Pancreas (tissue), 10 donors: ENCODE results near the gene KIAA1671. TPM values are rescaled to one million over a fixed set of nuclear protein-coding genes. Genes with fewer than 3 reads are reported as not detected.

Experiments
- ATAC-seq, 4 donors: fragments of 200-7000 bp; cut with Tn5 transposase; one replicate each; pipeline versions ENCODE4 v1.8.0 to v1.9.1; 2020; ENCODE audit warnings: mild to moderate bottlenecking in 4 of 4, moderate library complexity in 4 of 4
- DNase-seq, 6 donors: peaks; one replicate each; pipeline ENCODE4 v3.0.0-alpha.2; 2020
- FAIRE-seq: peaks from 2 replicates; lab custom pipeline; 2012; peaks lifted over from hg19 to GRCh38; lab: Jason Lieb, UNC
- H3K27ac ChIP-seq, 4 donors: fragments of 200-600 bp; sonication (generic); 1 replicate in 3 of 4; 2 replicates in 1 of 4; pipeline versions ENCODE4 v1.5.0 to v1.8.0; 2020
- H3K27me3 ChIP-seq, 4 donors: fragments of 200-600 bp; one replicate each; pipeline ENCODE4 v1.8.0; 2021
- H3K36me3 ChIP-seq, 3 donors: fragments of 200-600 bp; sonication (generic) in 1 of 3; one replicate each; pipeline versions ENCODE4 v1.5.0 to v1.8.0; 2020 to 2021
- H3K4me1 ChIP-seq, 3 donors: fragments of 200-600 bp; one replicate each; pipeline ENCODE4 v1.8.0; 2021
- H3K4me3 ChIP-seq, 4 donors: fragments of 200-600 bp; sonication (generic) in 2 of 4; one replicate each; pipeline versions ENCODE4 v1.5.0 to v1.8.0; 2020 to 2021
- H3K9me3 ChIP-seq, 4 donors: fragments of 200-600 bp; one replicate each; pipeline ENCODE4 v1.8.0; 2021
- CTCF ChIP-seq, 4 donors: fragments of 200-600 bp; sonication (generic) in 3 of 4; IDR thresholded peaks; one replicate each; pipeline versions ENCODE4 v1.5.0 to v1.8.0; 2021; ENCODE audit warnings: antibody characterized with exemption in 4 of 4
- WGBS, 2 donors: extraction: QIAGEN DNeasy Blood & Tissue Kit; methylation state at CpG; one replicate each; pipeline ENCODE4 v1.1.7; 2013; 5-methylcytosine and 5-hydroxymethylcytosine counted together
- intact Hi-C, 3 donors: fragments of 100-400 bp; cut with DNase I; formaldehyde crosslinking; loops; one replicate each; pipeline versions ENCODE4 v1.11.1 to v1.14.2; 2022
- polyA plus RNA-seq, 2 donors: library from polyadenylated mRNA; stranded (reverse); fragments of 200-250 nt; gene quantifications; one replicate each; pipeline ENCODE4 v1.2.3, GENCODE V29; 2013
- total RNA-seq, 6 donors: library from RNA; stranded (reverse); fragmentation: NEBNext Ultra II Directional in 4 of 6; extraction: Animal tissue kit (Norgen Biotek cat#: 25700) in 4 of 6; gene quantifications; one replicate each; pipeline versions ENCODE4 v1.2.1 to v1.2.4, GENCODE V29; 2021 to 2023
- donor health status: healthy with polysubstance abuse.
- donor health status: DM: no; HTN: no; CAD: no; lungs with moderate emphysema.
- donor health status: DM: no; HTN: no; CAD: no.
- donor health status: control.
- donor health status: control.
- donor health status: Bipolar disorder and iron deficiency.
- donor health status: DM: yes; HTN: yes; CAD: no.
- donor health status: DM: no; HTN: no; CAD: no.
- donor health status: DM: no; HTN: no; CAD: no.
- donor health status: DM: yes; HTN: yes; CAD: no.

Gene KIAA1671
- total and polyA plus RNA-seq, 8 donors = 8.3 to 28.8 (median 19.0) TPM

GRCh38 chr22:25091458-25091857, 138.9 kb downstream of the KIAA1671 start:
- FAIRE-seq (no peak), ATAC-seq (no peak), DNase-seq (no peak)
- TF ChIP-seq CTCF (IDR thresholded peaks at IDR 0.05) = no peak
- no peaks in the 10 kb centered on the region for H3K27me3 ChIP-seq
- no peak overlapping the region for H3K27ac ChIP-seq
- no peaks in the 10 kb centered on the region for H3K9me3 ChIP-seq
- no peak overlapping the region for H3K4me3 ChIP-seq
- no peaks in the 10 kb centered on the region for H3K4me1 ChIP-seq
- H3K36me3 ChIP-seq = no peaks in the 10 kb centered on the region
- intact Hi-C loops = no loop called here
- 95 to 96% methylated on average over 9 of the region's 9 CpGs for WGBS, 2 donors

- FAIRE-seq (no peak), ATAC-seq (no peak), DNase-seq (no peak)
- Histone ChIP-seq H3K27ac (no peak overlapping the region), H3K27me3 (no peaks in the 10 kb centered on the region), H3K9me3 (no peaks in the 10 kb centered on the region), H3K36me3 (no peaks in the 10 kb centered on the region), H3K4me1 (no peaks in the 10 kb centered on the region), H3K4me3 (no peak overlapping the region)
- 90% methylated on average over 4 of the region's 4 CpGs for WGBS, 2 donors
- intact Hi-C loops = no loop called here
- no peak for TF ChIP-seq CTCF (IDR thresholded peaks at IDR 0.05)
Observed at GRCh38 chr22:25092119-25092518, 139.6 kb downstream of the KIAA1671 start.

GRCh38 chr22:25094579-25094978, 142.1 kb downstream of the KIAA1671 start:
- DNase-seq (no peak), FAIRE-seq (no peak), ATAC-seq (no peak)
- Histone ChIP-seq H3K9me3 (no peaks in the 10 kb centered on the region), H3K36me3 (no peaks in the 10 kb centered on the region), H3K4me3 (no peak overlapping the region), H3K4me1 (no peaks in the 10 kb centered on the region), H3K27me3 (no peaks in the 10 kb centered on the region), H3K27ac (no peak overlapping the region)
- WGBS, 2 donors = 83 to 89% methylated on average over 6 of the region's 6 CpGs
- no peak for TF ChIP-seq CTCF (IDR thresholded peaks at IDR 0.05)
- intact Hi-C loops = no loop called here

GRCh38 chr22:25095869-25096268, 143.4 kb downstream of the KIAA1671 start:
- no peaks in the 10 kb centered on the region for H3K36me3 ChIP-seq
- no peaks in the 10 kb centered on the region for H3K9me3 ChIP-seq
- ATAC-seq = no peak
- H3K27me3 ChIP-seq = no peaks in the 10 kb centered on the region
- WGBS, 2 donors = 93 to 94% methylated on average over 7 of the region's 7 CpGs
- H3K4me1 ChIP-seq = no peaks in the 10 kb centered on the region
- no peak for FAIRE-seq
- no peak overlapping the region for H3K27ac ChIP-seq
- intact Hi-C loops = no loop called here
- DNase-seq = no peak
- H3K4me3 ChIP-seq = no peak overlapping the region
- TF ChIP-seq CTCF (IDR thresholded peaks at IDR 0.05) = no peak

- DNase-seq (no peak), FAIRE-seq (no peak), ATAC-seq (no peak)
- TF ChIP-seq CTCF (IDR thresholded peaks at IDR 0.05) = no peak
- WGBS, 2 donors = 81 to 83% methylated on average over 17 of the region's 17 CpGs
- Histone ChIP-seq H3K27me3 (no peaks in the 10 kb centered on the region), H3K36me3 (no peaks in the 10 kb centered on the region), H3K27ac (no peak overlapping the region), H3K4me1 (no peaks in the 10 kb centered on the region), H3K9me3 (no peaks in the 10 kb centered on the region), H3K4me3 (no peak overlapping the region)
- intact Hi-C loops = no loop called here
Observed at GRCh38 chr22:25096638-25097405, 144.3 kb downstream of the KIAA1671 start.
